Tongue (tissue), 2 donors: ENCODE results near the gene FNDC10. TPM values are rescaled to one million over a fixed set of nuclear protein-coding genes. Genes with fewer than 3 reads are reported as not detected.

Experiments
- DNase-seq: peaks from one replicate; pipeline ENCODE4 v3.0.0-alpha.2; 2015
- total RNA-seq: library from RNA; depleted of rRNA; stranded (reverse); fragments of >200 nt; gene quantifications from one replicate; pipeline ENCODE4 v1.2.3, GENCODE V29; 2014

The FNDC10 gene
- total RNA-seq, 1 donor from 2014 or later = 1.0 TPM

DNA sequence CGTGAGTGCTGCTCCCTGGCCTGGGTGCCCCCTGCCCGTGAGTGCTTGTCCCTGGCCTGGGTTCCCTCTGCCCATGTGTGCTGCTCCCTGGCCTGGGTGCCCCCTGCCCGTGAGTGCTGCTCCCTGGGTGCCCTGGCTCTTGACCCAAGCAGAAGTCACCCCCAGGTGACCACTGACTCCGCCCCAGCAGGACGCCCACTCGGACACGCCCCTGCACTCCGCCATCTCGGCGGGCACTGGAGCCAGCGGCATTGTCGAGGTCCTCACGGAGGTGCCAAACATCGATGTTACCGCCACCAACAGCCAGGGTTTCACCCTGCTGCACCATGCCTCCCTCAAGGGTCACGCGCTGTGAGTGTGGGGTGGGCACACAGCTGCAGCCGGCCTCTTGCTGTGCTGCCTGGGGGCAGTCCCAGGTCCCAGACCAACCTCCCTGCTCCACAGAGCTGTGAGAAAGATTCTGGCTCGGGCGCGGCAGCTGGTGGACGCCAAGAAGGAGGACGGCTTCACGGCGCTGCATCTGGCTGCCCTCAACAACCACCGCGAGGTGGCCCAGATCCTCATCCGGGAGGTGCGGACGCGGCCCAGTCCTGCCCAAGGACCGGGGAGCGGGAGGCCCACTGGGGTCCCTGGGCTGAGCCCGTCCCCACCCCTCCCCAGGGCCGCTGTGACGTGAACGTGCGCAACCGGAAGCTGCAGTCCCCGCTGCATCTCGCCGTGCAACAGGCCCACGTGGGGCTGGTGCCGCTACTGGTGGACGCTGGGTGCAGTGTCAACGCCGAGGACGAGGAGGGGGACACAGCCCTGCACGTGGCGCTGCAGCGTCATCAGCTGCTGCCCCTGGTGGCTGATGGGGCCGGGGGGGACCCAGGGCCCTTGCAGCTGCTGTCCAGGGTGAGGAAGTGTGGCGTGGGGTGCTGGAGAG, 28.2 kb upstream of the FNDC10 start:
- no peak for DNase-seq

DNA sequence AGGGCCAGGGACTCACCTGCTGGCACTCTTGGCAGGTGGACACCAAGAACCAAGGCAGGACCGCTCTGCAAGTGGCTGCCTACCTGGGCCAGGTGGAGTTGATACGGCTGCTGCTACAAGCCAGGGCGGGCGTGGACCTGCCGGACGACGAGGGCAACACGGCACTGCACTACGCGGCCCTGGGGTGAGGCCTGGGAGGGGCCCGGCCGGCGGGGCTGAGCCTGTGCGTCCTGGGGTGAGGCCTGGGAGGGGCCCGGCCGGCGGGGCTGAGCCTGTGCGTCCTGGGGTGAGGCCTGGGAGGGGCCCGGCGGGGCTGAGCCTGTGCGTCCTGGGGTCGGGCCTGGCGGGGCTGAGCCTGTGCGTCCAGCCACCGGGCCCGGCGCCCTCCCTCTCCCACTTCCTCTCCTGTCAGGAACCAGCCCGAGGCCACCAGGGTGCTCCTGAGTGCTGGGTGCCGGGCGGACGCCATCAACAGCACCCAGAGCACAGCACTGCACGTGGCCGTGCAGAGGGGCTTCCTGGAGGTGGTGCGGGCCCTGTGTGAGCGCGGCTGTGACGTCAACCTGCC, 27.4 kb upstream of the FNDC10 start:
- no peak for DNase-seq

DNA sequence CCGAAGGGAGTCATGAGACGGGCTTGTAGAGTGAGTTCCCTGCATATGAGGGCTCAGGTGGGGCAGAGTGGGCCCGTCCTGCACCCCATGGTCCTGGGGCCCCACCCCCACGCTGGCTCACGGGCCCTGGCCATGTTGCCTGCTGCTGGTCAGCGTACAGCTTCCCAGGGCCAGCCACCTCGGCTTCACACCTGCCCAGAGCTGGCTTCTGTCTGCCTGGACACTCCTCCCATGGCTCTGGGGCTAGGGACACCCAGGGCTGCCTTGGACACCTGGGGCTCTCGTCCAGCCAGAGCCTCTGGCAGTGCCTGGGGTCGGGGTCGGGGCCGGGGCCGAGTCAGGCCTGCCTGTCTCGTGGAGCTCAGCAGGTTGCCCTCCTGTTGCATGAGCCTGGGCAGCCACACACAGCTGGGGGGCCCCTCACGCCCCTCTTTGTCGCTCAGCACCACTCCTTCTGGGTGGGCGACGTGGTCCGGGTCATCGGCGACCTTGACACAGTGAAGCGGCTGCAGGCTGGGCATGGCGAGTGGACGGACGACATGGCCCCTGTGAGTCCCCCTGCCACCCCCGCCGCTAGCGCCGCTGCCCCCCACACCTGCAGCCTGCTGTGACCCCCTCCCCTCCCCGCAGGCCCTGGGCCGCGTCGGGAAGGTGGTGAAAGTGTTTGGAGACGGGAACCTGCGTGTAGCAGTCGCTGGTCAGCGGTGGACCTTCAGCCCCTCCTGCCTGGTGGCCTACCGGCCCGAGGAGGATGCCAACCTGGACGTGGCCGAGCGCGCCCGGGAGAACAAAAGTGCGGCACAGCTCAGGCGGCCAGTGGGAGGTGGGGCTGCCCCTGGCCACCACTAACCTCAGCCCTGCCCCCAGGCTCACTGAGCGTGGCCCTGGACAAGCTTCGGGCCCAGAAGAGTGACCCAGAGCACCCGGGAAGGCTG, 26.5 kb upstream of the FNDC10 start:
- no peak for DNase-seq

- DNase-seq = no peak
Measured at GRCh38 chr1:1625824-1626206, 25.9 kb upstream of the FNDC10 start.

GRCh38 chr1:1625404-1625775, 25.5 kb upstream of the FNDC10 start:
- no peak for DNase-seq

DNA sequence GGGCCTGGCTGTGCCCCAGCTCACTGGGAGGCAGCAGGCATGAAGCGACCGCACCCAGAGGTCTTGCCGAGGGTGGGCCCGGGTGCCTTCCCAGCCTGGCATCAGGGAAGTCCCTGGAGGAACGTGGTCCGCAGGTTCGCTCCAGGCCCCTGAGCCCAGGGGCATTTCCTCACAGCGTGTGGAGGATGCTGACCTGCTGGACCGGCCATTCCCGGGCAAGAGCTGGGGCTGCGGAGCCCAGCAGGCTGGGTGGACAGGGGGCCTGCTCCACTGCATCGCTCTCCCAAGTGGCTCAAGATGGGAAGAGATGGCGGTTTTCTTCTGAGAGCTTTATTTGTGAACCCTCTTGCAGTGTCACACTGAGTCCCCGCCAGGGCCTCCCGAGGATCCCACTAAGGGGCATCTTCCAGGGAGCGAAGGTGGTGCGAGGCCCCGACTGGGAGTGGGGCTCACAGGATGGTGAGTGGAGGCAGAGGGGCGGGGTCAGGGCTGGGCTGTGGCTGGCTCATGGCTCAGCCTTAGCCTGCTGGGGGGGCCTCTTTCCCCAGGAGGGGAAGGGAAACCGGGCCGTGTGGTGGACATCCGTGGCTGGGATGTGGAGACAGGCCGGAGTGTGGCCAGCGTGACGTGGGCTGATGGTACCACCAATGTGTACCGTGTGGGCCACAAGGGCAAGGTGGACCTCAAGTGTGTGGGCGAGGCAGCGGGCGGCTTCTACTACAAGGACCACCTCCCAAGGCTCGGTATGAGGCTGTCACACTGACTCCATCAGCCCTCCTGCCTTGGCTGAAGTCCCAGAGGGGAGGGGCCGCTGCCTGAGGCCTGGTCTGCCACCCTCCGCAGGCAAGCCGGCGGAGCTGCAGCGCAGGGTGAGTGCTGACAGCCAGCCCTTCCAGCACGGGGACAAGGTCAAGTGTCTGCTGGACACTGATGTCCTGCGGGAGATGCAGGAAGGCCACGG, 24.8 kb upstream of the FNDC10 start:
- DNase-seq = peak; percentile 29

DNA sequence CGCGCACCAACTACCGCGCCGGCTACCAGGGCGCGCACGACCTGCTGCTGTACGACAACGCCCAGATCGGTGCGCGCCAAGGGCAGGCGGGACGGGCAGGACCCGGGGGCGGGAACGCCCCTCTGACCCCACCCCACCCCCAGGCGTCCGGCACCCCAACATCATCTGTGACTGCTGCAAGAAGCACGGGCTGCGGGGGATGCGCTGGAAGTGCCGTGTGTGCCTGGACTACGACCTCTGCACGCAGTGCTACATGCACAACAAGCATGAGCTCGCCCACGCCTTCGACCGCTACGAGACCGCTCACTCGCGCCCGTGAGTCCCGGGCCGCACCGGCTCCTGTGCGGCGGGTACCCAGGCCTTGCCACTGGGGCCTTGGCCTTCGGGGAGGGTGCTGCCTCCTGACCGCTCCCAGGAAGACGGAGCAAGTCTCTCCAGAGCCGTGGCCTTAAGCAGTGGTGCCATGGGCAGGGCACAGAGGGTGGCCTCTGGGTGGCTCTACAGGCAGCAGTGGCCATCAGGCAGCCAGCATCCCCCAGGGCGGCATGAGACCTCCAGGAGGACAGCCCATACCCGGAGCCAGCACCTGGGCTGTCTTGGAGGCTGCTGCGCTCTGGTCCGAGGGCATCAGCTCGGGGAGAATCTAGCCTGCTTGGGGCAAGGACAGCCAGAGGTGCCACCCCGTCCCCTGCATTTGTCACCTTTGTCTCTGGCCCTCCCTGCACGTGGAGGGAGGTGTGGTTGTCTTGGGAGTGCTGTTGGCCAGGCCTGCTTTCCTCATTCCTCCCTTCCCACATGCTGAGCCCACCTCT, 23.9 kb upstream of the FNDC10 start:
- no peak for DNase-seq

GRCh38 chr1:1623181-1623630, 23.3 kb upstream of the FNDC10 start:
- DNase-seq = no peak

DNA sequence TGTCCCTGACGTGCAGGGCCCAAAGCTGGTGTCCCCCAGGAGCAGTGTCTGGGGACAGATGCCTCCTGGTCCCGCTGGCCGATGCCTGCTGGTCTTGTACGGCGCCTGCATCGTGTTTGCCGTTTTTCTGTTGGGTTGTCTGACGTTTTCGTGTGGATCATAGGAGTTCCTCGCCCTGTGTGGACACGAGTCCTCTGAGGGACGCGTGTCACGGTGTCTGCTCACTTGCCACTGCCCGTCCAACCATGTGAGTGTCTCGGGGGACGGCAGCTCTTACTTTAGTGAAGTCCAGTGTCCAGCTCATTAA, 22.8 kb upstream of the FNDC10 start:
- no peak for DNase-seq

- no peak for DNase-seq
Measured at GRCh38 chr1:1622010-1622787, 22.3 kb upstream of the FNDC10 start.

DNA sequence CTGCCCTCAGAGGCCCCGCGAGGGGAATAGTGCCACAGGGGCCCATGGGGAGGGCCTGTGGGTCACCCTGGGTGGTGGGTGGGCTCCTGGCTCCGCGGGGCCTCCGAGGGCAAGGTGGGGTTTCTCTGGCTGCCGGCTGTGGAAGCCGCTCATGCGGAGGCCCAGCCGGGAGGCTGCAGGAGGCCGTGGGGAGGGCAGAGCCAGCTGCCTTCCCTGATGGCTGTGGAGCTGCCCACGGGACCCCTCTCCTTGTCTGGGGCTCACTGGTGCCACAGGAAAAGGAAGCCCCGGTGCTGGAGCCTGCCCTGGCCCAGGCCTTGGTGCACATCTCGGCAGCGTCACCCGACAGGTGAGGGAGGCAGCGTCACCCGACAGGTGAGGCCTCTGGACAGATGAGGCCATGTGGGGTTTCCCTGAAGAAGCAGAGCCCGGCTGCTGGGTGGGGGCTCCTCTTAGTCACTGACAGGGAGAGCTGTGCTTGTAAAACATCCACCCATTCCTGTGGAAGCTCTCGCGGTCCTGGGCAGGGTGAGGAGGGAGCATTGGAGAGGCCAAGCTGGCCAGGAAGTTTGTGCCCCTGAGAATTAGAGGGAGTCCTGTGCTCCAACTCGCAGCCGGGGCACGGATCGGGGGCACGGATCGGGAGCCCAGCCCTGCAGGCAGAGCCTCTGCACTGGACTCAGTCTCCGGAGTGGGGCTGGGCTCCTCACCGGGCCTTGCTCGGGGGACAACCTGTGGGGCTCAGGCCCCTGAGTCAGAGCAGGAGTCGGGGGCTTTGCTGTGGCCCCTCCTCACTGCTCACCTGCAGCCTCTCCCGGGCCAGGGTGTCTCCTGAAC, 21.5 kb upstream of the FNDC10 start:
- DNase-seq = no peak

DNA sequence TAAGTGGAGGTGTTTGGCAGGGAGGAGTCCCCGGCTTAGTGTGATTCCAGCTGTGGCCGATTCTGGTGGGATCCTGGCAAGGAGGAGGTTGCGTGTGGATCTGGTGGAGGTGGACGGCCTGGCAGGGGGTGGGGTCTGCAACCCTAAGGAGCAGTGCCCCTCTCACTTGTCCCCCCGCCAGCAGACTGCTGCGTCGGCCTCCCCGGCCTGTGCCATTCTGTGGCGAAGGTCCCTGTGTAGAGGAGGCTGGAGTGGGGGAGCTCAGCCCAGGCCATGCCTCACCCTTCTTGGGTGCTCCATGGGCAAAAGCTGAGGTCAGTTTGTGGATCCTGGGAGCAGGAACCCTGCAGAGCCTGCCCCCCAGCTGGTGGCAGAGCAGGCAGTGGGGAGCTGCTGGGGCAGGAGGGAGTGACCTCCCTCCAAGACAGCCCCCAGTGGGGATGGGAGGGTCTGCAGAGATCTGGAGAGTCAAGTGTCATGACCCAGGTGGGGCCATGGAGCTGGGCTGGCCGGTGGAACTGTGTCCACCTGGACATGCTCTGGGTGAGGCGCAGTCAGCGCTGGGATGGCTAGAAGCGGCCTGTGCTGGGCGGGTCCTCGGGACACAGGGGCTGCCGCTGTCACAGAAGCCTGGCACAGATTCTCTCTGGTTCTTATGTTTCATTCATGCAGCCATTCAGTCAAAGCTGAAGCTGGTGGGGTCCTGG, 20.7 kb upstream of the FNDC10 start:
- peak; percentile 48 for DNase-seq

- no peak for DNase-seq
Measured at GRCh38 chr1:1619917-1620361, 20.0 kb upstream of the FNDC10 start.

- no peak for DNase-seq
Measured at GRCh38 chr1:1618396-1619068, 18.6 kb upstream of the FNDC10 start.

DNA sequence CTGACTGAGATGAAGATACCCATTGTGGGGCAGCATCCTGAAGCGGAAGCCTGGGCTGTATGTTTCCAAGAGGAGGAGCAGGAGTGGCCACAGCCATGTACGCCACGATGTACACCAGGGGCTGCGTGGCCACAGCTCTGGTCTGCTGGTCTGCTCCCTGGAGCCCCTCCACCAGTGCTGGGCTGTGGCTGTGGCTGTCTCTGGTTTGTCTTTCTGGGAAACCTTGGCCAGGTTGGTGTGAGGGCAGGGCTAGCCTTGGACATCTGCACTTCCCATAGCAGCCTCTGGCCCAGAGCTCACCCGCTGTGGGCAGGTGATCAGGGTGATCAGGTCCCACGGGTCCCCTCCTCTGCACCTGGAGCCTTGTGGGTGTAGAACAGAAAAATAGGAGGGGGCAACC, 18.0 kb upstream of the FNDC10 start:
- no peak for DNase-seq

GRCh38 chr1:1617516-1617915, 17.6 kb upstream of the FNDC10 start:
- DNase-seq = no peak

GRCh38 chr1:1616838-1617237, 16.9 kb upstream of the FNDC10 start:
- DNase-seq = no peak
